ENCODE results near the gene C10orf105. TPM values are rescaled to one million over a fixed set of nuclear protein-coding genes. Genes with fewer than 3 reads are reported as not detected.

C10orf105 gene
- polyA plus RNA-seq, 1 of the 3 experiments (the other 2 are of a cell fraction): not detected

- TF ChIP-seq, protein P1, sequence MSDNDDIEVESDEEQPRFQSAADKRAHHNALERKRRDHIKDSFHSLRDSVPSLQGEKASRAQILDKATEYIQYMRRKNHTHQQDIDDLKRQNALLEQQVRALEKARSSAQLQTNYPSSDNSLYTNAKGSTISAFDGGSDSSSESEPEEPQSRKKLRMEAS (IDR thresholded peaks at IDR 0.05; ENCODE audit: low read depth): no peak
- TF ChIP-seq ELF1 (IDR thresholded peaks at IDR 0.05) (no peak), RFX5 (IDR thresholded peaks at IDR 0.05; ENCODE audit: low read length) (no peak), TCF12 (IDR thresholded peaks at IDR 0.05) (no peak)
Observed at GRCh38 chr10:71698737-71699136, 20.8 kb downstream of the C10orf105 start (continued).

DNA sequence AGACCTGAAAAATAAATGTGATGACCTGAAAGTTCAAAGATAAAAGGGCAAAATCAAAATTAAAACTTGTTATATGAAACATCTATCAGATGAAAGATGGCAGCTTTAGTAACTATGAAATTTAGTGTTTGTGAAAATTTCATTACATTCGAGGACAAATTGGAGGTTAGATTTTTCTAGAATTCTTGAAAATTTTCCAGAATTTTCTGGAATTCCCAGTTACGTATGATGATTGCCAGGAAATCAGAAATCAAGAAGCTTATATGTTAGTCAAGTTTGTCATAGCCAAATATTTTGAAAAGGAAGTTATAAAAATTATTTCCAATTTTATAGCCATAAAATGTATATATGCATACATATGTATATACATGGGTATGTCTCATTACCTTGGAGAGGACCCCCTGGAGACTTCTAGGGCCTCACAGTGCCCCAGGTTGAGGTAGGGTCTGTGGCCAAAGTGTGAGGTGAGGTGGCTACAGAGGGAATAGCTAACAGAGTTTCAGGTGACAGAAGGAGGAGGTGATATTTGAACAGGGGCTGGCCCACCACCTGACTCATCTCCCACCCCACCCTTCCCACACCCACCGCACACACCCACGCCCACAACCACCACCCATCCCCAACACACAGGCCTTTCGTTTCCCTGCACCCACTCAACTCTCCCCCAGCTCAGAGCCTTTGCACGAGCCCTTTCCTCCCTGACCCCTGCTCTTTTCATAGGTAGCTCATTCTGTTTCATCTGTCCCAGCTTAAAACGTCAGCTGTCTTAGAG is 21.5 kb downstream of the C10orf105 start:
- WGBS (ENCODE audit: low lambda C conversion rate): 39% methylated on average over 7 of the region's 7 CpGs

More for the DNA sequence above, 21.5 kb downstream of the C10orf105 start:
- H3K4me2 ChIP-seq: no peak overlapping the region
- H3F3A ChIP-seq (replicated peaks; ENCODE audit: insufficient read depth): no peaks in the 10 kb centered on the region
- peaks cover 42% of the 10 kb centered on the region; the same call in 1 of the 2 replicates for H3K27me3 ChIP-seq (ENCODE audit: insufficient read depth)
- no peak overlapping the region for H3K27ac ChIP-seq (ENCODE audit: low read depth in 2 of 2, low read length in 1 of 2)
- H3K36me3 ChIP-seq (replicated peaks in 1 of 2; ENCODE audit: control insufficient read depth in 1 of 2, insufficient read depth in 2 of 2, low read length in 1 of 2): no peaks in the 10 kb centered on the region
- H4K20me1 ChIP-seq (ENCODE audit: insufficient read depth): no peaks in the 10 kb centered on the region
- H3K9me3 ChIP-seq: no peaks in the 10 kb centered on the region
- ChIA-PET POLR2A (interaction anchor here (1.0 kb wide), 1 partner anchor 10 kb away, joined by 3 read pairs; no protein-coding TSS in a partner anchor), CTCF (interaction anchor here (0.6 to 8.7 kb wide), 33 partner anchors 9 to 390 kb away, joined by 3 to 195 read pairs (median 8); partner anchors contain the start of genes CDH23, SLC29A3 and VSIR)
- no peaks in the 10 kb centered on the region for H3K79me2 ChIP-seq (ENCODE audit: insufficient read depth)
- no peak overlapping the region for H3K9ac ChIP-seq
- no peak overlapping the region for H3K4me3 ChIP-seq (ENCODE audit: low read depth in 2 of 2, low read length in 1 of 2)
- no peak for DNase-seq
- H3K9me2 ChIP-seq: no peaks in the 10 kb centered on the region
- TF ChIP-seq FOXM1 (IDR thresholded peaks at IDR 0.05; ENCODE audit: low read depth) (no peak), RAD21 (IDR thresholded peaks at IDR 0.05; ENCODE audit: low read length) (no peak), CTCF (IDR thresholded peaks at IDR 0.05) (no peak), JUND (IDR thresholded peaks at IDR 0.05) (no peak), NRF1 (IDR thresholded peaks at IDR 0.05; ENCODE audit: low read depth, low read length) (no peak), IRF3 (IDR thresholded peaks at IDR 0.05; ENCODE audit: low read depth, low read length) (no peak), FOXJ3 (CRISPR knock-in tag; IDR thresholded peaks at IDR 0.05) (no peak), GATA2 (CRISPR knock-in tag; IDR thresholded peaks at IDR 0.05) (no peak), SIN3A (IDR thresholded peaks at IDR 0.05; ENCODE audit: borderline replicate concordance, low read depth, low read length) (no peak), ZBTB33 (IDR thresholded peaks at IDR 0.05; ENCODE audit: borderline replicate concordance, low read depth) (no peak), RCOR1 (IDR thresholded peaks at IDR 0.05; ENCODE audit: low read length) (no peak), SMC3 (IDR thresholded peaks at IDR 0.05; ENCODE audit: low read depth, low read length) (no peak), EZH2phosphoT487 (IDR thresholded peaks at IDR 0.05; ENCODE audit: borderline replicate concordance, low read depth) (no peak), CHD2 (IDR thresholded peaks at IDR 0.05; ENCODE audit: low read length, partially characterized antibody) (no peak), MXI1 (IDR thresholded peaks at IDR 0.05; ENCODE audit: low read depth, low read length) (no peak), TEAD4 (IDR thresholded peaks at IDR 0.05; ENCODE audit: borderline replicate concordance, insufficient read depth) (no peak)
- H3K4me1 ChIP-seq (ENCODE audit: control insufficient read depth in 1 of 2, insufficient read depth in 2 of 2, low read depth in 1 of 2, low read length in 1 of 2): peaks cover 0 to 7% of the 10 kb centered on the region in 2 experiments; a peak in 1 of 4 replicates
- H2AFZ ChIP-seq (ENCODE audit: low read depth): no peak overlapping the region
